T-helper 1 cell treated with Interleukin-12 subunit alpha and Interleukin-12 subunit beta and Interleukin-4 antibody, amounts not matched to agents 30 ng/mL and 1 ng/mL, for 36 hours (primary cell): ENCODE data around the gene HSPD1. TPM values are rescaled to one million over a fixed set of nuclear protein-coding genes. Genes with fewer than 3 reads are reported as not detected.

ENCODE experiments used
- intact Hi-C: fragments of 100-400 bp; cut with micrococcal nuclease; formaldehyde crosslinking; loops from one replicate; pipeline ENCODE4 v1.15.1; 2024
- total RNA-seq: library from RNA; stranded (reverse); gene quantifications from 2 replicates; pipeline ENCODE4 v1.2.3, GENCODE V29; 2022

HSPD1 gene
- total RNA-seq, 1 donor from 2014 or later, result 273 TPM

DNA sequence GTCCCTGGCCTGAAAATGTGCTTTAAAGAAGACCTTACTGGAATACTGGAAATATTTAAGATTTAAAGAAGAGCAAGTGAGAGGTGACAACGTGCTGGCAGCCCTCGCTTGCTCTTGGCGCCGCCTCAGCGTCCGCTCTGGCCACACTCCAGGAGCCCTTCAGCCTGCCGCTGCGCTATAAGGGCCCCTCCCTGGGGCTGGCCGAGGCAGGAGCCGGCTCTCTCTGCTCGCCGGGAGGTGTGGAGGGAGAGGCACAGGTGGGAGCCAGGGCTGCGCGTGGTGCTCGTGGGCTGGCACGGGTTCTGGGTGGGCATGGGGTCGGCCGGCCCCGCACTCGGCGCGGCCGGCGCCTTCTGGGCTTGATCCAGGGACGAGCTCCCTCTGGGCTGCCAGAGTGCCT is 49.2 kb downstream of the HSPD1 start:
- intact Hi-C loops, result loop anchor here (5.0 kb wide), 2 partner anchors 327 to 437 kb away; no protein-coding TSS in a partner anchor

DNA sequence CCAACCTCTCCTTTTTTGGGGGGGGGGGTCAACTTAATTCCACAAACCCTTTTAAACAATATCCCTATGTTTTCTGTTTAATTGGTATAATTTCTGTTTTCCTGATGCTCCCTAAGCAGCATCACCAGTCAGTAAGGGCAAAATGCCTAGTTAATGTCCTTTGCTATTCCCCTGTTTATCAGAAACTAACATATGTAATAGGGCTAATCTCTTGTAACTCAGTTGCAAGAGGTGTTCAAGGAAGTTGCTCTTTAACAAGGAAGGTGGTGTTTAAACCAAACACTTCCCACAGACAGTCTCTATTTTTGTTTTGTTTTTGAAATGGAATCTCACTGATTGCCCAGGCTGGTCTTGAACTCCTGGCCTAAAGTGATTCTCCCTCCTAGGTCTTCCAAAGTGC is 52.8 kb downstream of the HSPD1 start:
- intact Hi-C loops, result no loop called here

DNA sequence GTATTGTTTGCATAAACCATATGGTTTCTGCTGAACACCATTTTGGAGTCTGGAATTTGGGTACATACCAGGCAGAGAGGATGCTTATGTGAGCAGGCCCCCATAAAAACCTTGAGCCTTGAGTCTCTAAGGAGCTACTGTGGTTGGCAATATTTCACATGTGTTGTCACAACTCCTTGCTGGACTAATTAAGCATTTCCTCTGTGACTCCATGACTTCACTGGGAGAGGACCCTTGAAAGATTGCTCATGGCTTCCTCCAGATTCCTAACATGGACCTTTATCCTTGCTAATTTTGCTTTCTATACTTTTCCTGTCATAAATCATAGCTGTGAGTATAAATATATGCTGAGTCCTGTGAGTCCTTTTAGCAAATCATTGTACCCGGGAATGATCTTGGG is 53.9 kb downstream of the HSPD1 start:
- intact Hi-C loops, result no loop called here

DNA sequence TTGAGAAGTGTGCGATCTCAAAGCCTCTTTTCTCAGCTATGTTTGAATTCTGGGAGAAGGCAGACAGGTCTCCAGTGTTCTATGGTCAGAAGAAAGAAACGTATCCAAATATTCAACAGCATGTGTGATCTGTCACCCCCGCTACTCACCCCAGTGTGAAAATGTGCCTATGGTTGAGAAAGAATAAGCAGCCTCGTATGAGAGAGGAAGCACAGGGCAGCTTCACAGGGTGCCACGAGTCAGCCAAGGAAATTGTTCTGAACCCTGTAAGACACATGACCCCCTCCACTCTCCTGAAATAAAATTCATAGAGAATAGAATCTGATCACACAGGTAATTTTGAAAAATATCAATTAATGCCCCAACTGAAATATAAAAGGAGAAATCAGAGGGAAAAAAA is 56.8 kb downstream of the HSPD1 start:
- intact Hi-C loops, result no loop called here

DNA sequence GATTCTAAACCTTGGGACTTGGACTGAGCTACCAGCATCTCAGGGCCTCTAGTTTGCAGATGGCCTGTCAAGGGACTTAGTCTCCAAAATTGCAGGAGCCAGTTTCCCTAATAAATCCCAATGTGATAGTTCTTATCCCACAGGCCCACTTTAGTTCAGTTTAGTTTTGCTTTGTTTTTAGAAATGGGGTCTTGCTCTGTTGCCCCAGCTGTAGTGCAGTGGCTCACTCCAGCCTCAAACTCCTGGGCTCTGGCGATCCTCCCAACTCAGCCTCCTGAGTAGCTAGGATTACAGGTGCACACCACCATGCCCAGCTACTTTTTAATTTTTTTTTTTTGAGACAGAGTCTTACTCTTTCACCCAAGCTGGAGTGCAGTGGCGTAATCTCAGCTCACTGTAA is 62.3 kb downstream of the HSPD1 start:
- intact Hi-C loops, result loop anchor here (5.0 kb wide), 1 partner anchor 1875 kb away; no protein-coding TSS in a partner anchor

Other genes starting within 250 kb of the HSPD1 start
- gene ANKRD44, start 189.1 kb downstream of the HSPD1 start, total RNA-seq, result 256 and 259 TPM in 2 replicates
- 314 and 324 TPM in 2 replicates for gene SF3B1, start 64.8 kb downstream of the HSPD1 start, total RNA-seq
- 30.4 and 31.6 TPM in 2 replicates for gene COQ10B, start 46.3 kb downstream of the HSPD1 start, total RNA-seq
- 110 and 115 TPM in 2 replicates for gene HSPE1, start 539 bp upstream of the HSPD1 start, total RNA-seq
- gene MOB4, start 16.2 kb upstream of the HSPD1 start, total RNA-seq, result 24.0 and 25.8 TPM in 2 replicates
- not detected in 2 replicates for gene RFTN2, start 175.7 kb upstream of the HSPD1 start, total RNA-seq
- 12.8 and 14.7 TPM in 2 replicates for gene MARS2, start 205.5 kb upstream of the HSPD1 start, total RNA-seq